HG02884 (cell line): ENCODE data around the gene SPATA12.
"Not testable (repeated sequence)": the region's sequence is repeated elsewhere in the genome, so short reads cannot be mapped to it uniquely, and the experiment has no call there.

ENCODE experiments used
- ATAC-seq: cut with Tn5 transposase; IDR thresholded peaks from one replicate; pipeline ENCODE4 v1.9.1; 2021; ENCODE audit warnings: mild to moderate bottlenecking, moderate library complexity; ENCODE audit not compliant: unreplicated experiment

SPATA12 gene

DNA sequence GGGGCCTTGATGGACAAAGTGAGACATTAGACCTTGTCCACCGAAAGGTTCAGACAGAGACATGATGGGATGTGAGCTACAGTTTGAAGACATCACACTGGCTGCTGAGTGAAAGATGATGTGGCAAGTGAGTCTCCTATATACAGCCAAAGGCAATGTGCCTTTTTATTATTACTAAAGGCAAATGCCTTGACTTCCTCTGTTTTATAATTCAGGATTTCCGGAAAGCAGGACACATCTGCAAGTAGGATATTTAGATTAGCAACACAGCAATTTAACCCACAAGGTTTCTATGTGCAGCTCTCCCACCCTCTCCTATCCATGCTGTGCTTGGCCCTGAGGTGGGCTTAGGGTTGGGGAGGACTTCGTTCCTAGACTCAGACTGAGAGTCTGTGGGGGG, 20.7 kb downstream of the SPATA12 start:
- no peak for ATAC-seq

DNA sequence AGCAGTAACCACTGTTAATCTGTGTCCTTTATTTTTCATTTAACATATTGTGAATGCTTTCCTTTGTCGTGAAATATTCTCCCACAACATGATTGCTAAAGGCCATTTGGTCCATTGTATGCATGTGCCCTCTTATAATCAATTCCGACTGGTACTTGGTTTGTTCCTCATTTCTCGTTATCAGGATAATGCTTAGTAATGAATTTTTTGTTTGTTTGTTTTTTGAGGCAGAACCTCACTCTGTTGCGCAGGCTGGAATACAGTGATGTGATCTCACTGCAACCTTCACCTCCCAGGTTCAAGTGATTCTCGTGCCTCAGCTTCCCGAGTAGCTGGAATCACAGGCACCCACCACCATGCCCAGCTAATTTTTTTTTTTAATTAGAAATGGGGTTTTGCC, 22.0 kb downstream of the SPATA12 start:
- ATAC-seq: no peak

DNA sequence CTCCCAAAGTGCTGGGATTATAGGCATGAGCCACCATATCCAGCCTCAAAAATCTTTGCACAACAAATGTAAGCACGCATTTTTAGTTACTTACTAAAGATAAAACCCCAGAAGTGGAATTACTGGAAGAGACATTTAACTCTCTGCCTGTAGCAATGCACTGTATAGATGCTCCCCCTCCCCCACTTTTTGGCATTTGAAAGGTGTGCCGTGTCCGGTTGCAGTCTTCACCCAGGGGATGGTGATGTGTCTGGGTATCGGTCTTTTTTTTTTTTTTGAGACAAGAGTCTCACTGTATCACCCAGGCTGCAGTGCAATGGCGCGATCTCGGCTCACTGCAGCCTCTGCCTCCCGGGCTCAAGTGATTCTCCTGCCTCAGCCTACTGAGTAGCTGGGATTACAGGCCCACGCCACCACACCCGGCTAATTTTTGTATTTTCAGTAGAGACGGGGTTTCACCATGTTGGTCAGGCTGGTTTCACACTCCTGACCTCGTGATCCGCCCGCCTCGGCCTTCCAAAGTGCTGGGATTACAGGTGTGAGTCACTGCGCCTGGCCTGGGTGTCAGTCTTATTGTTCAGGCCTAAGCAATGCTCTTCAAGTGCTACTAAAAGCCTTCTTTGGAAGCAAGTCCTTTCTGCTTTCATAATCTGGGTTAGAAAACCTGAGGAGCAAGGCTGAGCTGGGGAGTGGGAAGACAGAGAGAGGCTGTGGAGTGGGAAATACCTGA, 23.0 kb downstream of the SPATA12 start:
- not testable (repeated sequence) for ATAC-seq

DNA sequence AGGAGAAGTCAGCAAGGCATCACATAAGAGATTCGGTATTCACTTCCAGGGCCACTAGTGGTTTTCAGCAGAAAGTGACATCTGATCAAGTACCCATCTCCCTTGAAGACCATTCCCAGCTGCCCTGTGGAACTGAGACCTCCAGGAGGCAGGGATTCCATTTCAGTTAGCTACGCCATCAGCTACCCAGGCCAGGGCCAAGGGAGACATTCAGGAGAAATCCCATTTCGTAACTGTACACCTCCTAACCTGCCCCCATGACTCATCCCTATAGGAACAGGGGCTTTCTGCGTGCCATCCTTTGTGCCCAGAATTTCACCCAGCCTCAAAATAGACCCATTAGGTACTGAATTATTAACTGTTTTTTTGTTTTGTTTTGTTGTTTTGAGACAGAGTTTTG, 24.7 kb downstream of the SPATA12 start:
- no peak for ATAC-seq

DNA sequence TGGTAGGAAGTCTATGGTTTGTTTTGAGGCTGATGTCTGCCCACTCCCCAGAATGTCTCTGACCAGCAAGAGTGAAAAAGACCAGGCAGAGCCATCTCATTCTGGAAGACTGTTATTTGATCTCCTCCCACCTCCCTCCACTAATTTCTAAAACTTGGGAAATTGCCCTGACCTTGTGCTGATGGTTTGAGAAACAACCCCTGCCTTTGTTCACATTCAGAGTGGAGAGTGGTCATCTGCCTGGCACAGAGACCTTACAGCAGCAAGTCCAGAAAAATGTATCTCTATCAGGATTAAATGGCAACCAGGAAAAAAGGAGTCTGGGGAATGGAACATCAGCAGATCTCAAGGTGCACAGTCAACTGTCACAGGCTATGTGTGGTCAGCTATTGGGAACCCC, 25.7 kb downstream of the SPATA12 start:
- ATAC-seq: no peak

DNA sequence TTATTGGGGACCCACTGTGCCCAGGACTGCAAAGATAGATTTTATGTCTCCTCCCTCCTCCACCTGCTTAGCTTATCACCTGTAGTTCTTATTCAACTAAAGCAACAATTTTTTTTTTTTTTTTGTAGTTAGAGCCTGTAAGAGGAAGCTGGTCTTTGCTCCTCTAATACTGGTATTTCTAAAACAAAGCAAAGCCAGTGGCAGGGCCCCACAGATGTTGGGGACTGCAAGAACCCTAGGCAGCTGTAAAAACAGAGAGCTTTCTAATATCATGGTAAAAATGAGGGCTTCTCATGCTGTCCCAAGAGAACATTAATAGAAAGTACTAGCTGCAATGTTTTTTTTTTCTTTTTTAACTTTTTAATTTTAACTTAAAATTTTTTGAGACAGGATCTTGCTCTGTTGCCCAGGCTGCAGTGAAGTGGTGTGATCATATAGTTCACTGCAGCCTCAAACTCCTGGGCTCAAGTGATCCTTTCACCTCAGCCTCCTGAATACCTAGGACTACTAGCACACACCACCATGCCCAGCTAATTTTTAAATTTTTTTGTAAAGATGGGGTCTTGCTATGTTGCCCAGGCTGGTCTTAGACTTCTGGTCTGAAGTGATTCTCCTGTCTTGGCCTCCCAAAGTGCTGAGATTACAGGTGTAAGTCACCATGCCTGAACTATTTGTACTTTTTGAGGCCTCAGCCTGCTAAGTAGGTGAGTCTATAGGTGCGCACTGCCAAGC, 27.1 kb downstream of the SPATA12 start:
- ATAC-seq: no peak

DNA sequence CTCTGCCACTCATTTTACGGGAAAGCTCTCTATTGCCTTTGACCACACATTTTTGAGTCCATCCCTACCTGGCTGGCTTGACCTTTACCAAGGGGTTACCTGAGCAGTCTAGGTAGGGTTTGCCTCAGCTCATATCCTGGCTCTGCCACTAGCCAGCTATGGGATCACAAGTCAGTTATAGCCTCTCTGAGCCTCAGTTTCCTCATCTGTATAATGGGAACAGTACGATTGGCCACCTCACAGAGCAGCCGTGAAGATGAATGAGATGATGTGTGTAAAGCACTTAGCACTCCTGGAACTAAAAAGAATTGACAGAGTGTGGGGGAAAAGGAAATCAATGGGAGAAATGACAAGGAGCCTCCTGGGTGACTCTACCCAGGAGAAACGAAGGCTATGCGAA, 28.0 kb downstream of the SPATA12 start:
- no peak for ATAC-seq

DNA sequence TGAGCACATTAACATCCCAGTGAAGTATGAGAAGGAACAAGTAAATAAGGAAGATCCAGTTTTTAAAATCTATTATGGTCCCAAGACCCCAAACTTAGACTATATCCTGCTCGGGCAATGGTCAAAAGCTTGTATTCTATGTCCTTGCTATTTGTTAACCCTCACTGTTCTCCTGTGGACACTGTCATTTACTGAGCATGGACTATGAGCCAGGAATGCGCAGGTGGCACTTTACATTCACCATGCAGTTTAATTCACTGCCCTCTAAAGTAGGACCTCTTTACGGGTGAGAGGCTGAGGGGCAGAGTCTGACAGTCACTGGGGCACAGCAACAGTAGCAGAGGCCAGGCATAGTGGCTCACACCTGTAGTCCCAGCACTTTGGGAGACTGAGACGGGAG, 28.6 kb downstream of the SPATA12 start:
- ATAC-seq: no peak

DNA sequence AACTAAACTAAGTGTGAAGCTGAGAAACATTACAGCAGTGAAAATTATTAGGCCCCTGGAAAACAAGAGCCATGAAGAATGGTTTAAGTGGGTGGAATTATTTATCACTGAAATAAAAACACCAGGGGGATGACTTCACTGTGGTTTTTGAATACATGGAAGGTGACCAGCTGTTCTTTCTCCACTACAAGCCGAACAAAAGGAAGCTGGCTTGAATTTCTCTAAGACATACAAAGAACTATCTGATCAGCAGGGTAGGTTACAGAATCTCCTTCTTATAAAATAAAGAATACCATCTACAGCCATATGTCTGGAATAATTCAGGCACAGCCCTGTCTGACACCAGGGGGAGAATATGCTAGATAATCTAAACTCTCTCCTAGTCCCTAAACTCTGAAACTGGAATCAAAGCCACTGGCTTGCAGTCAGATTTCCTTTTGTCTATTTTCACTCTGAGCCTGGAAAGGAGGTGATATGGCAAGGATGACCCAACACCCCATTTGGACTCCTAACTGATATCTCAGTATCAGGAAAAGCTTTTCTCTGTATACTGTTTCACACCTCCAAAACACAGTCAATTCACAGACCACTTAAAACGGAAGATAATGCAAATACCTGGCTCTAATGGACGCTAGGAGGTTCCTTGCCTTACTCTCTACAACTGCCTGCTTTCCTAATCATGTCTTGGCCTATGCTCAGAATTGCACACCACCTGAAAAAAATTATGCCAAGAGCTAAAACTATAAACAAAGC, 31.2 kb downstream of the SPATA12 start:
- ATAC-seq: no peak

DNA sequence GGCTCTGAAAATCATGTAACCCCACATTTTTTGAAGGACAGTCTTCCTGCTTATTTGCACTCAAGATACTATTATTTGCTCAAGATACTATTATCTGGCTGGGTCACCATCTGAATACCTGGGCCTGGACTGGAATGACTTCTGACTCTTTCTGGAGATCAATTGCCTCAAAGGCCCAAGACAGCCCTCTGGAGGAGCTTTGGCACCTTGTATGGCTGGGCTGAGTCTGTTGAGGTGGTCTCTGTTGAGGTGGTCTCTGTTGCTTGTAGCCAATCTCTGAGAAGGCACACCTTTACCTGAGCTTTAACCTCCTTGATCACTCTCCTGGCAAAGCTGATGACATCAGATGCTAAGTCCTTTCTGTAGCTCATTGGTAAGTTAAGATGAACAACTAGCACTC, 33.0 kb downstream of the SPATA12 start:
- ATAC-seq: no peak

DNA sequence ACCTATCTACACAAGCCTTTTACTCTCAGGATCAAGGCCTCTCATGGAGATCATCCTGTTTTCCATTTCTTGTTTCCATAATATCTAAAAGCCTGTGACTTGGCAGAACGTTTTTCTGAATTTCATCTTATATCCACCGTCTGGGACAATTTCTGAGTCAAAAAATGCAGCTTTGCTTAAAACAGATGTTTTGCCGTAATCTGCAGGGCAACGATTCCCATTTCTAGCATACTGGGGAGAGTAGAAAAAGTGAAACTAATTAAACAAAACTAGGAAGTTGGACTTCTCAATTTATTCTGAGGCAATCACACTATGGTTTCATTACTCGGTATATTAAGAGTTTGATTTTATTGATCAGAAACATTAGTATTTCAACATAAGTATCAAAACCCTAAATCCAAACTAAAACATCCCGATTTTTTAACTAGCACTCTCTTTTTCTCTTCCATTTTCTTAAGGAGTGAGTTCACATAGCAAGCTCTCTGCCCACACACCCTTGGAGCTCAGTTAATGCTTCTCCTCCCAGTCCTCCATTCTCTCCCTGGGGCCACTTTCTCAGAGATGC, 33.6 kb downstream of the SPATA12 start:
- no peak for ATAC-seq

DNA sequence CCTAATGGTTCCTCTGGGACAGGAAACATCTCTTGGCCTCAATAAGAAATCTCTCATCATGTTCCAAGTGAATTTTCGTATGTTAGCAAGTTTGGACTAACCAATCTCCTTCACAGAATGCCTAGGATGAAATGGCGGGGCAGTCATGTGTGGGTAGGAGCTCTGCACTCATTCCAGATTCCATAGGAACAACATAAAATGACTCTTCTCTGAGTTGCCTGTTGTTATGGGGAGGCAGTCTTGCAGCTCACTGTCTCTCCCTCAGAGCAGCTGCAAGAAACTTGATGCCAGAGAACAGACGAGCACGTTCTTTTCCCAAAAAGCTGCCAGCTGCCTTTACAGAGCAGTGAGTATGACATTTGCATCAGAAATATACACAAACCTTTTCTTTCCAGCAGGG, 34.1 kb downstream of the SPATA12 start:
- ATAC-seq: no peak

DNA sequence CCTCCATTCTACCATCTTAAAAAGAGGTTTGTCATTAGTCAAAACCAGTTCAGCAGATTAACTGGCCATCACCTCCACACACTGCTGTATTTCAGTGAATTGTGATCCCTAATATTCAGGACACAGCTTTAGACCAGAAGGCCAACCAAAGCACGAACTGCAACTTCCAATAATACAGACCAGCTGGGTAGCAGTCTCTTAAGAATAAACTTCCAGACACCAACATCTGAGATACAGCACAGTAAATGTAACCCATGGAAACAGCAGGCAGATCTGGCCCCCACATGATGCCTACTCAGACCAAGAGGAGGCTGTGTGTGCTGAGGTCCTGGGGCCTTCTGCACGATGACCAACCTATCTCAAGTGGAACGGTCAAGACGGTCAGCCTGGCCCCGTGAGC, 34.9 kb downstream of the SPATA12 start:
- no peak for ATAC-seq

DNA sequence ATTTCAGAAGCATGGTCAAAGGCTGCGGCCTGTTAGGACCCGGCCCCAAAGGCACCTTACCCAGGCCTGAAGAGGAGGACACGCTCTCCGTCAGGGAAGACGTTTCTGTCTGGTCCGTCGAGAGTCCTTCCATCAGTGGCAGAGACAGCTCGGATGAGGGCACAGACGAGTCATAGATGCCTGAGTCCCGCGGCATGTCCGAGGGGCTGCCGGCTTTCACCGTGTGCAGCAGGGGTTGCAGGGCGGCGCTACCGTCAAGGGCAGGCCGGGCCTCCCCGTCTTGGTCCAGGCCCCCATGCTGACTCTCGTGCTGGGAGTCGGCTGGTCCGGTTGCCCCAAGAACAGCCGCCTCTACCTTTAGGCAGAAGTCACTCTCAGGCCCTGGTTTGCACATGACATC, 37.1 kb downstream of the SPATA12 start:
- ATAC-seq: no peak

DNA sequence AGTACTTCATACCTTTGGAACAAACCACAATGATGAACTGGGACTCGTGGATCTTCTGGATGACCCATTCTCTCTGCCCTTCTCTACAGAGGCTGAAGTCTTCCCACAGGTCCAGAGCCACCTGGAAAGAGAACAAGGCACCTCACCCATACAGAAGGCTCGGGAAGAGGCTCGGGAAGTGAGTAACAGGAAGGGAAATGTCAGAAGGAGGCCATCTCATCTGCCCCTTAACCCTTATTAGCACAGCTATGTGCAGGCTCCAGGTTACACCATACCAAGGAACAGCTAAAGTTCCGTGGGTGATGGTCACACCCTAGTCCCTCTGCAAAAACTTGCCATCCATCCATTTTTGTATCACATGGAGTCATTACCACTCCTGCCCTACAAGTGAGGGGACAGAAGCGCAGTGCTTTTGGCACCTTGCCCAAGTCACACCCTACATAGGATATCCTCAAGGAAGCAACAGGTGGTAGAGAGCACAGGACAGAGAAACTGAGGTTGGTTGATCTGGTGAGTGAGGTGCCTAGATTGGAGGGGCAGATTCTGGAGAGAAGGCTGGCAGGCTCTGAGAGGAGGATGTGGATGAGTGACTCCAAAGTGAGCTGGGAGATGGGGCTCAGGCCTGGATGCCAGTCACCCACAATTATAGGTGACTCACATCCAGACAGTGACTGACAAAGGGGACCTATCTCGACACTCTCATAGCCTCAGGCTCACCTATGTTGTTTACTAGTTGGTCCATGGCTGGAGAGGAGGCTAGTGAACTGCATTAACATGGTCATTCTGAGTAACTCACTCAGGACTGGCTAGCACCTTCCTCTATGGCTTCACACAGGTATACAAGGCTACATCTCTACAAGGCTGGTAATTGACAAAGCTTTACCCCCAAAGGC, 38.2 kb downstream of the SPATA12 start:
- no peak for ATAC-seq

DNA sequence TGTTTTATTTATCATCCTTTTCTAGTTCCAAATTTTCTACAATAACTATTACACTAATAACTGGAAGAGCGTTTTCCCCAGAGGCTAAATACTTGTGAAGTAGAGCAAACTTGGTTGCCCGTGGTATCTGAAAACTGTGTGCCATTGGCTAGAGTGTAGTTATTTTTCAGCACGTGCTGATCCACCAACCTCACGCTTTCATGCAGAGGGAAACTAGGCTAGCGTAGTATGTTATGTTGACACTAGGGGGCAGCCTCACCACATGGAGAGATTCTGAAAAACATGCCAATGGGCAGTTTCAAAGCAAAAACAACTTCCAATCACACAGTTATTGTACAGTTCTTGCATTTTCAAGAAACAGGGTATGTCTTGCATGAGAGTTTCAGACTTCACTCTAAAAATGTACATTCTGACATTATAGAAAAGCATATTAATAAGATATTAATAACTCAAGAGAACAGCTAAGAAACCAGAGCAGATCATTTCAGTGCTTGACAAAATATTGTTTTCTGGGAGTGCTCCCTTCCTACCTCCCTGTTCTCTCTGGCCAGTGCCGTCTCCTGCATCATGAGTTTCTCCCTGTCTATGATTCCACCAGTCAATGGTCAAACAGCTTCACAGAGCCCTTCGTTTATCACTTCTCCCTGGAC, 39.7 kb downstream of the SPATA12 start:
- ATAC-seq: peak; percentile 45

DNA sequence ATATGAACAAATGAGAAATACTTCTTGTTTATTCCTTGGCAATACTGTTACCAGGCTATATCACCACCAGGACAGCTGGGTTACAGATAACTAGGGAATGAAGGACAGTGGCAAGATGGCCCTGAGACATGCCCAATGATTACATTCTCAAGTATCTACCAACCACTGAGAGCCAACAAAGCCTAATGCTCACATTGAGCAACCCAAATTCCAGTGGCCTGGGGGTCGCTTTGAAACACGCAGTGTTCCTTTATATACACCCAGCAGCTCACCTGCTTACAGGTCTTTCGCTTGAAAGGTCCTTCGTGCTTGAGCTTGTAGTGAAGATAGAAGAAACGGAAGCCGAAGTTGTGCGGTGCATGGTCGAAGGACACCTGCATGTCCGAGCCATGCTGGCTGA, 45.1 kb downstream of the SPATA12 start:
- ATAC-seq: no peak

DNA sequence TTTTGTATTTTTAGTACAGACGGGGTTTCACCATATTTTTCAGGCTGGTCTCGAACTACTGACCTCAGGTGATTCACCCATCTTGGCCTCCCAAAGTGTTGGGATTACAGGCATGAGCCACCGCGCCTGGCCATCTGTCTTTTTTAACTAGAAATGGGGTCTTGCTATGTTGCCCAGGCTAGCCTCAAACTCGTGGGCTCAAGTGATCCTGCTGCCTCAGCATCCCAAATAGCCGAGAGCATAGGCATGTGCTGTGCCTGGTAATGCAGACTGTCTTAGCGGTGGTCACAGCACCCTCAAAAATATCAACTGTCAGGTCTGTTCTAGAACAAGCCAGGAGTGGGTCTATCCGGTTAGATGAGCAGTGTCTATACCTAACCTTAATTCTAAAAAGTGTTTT, 48.2 kb downstream of the SPATA12 start:
- ATAC-seq: no peak

DNA sequence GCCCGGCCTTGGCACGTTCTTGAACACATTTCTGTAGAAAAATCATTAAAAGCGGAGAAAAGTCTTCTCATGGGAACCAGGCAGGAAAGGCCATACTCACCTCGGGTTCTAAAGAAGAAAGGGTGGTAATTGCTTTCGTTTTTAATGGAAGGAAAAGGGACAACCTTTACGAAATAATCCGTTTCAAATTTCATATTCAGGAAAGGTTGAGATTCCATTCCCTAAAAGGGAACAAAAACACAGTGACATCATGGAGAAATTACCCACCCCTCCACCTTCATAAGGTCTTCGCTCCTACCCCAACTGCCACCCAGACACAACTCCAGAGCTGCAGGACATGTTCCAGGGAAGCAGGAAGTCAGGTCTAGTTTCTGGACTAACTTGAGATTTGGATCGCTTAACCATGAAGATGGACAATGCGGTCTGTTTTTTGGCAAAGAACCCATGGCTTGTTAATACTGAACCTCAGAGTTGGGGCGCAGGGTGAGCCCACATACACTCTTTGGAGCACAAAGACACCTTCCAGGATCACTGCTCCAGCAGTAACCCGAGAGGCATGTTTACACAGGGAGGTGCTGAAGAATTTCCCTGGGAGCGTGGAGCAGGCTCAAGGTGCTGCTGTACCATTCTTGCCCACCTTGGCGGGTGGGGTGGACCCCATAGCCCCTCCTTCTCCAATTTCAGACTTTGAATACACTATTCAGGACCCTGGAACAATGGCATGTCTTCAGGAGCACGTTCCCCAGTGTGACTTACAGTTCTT, 49.2 kb downstream of the SPATA12 start:
- no peak for ATAC-seq
